ENCODE measurements around the gene CGRRF1.
A peak's percentile ranks its signal among the peaks of the same experiment; 100 is the strongest.

CGRRF1 gene

DNA sequence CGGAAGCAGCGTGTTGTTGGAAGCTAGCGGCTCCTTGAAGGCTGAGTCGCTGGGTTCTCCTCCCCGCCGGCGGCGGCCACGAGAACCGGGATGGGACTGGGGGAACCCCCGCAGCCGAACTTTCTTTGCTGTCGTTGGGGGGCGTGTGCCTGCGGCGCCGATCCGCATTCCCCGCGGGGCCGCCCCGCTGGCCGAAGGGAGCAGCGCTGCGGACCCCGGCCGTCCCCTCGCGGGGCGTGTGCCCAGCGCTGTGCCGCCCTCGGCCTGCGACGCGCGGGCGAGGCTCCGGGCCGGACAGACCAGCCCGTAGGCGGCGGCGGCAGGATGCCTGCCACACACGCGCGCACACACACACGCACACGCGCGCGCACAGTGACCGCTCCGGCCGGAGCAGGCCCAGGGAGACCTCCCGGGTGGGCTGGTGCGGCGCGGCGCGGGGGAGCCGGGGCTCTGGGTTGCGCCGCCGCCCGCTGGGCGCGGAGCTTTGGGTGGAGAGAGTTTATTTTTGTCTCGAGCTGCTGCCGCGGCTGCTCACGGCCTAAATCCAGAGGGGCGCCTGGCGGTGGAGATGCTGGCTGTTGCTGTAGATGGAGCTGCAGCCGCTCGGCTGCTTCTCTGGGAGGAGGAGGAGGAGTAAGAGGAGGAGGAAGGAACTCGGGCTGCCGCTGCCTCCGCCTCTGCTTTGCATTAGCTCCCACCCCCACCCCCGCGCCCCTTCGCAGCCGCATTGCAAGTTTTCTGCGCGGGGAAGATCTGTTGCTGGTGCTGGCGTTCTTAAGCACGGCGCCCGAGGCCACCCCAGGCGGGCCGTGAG is 56.9 kb downstream of the CGRRF1 start, which contains the start of gene SAMD4A (continued):
- TF ChIP-seq, protein P1, sequence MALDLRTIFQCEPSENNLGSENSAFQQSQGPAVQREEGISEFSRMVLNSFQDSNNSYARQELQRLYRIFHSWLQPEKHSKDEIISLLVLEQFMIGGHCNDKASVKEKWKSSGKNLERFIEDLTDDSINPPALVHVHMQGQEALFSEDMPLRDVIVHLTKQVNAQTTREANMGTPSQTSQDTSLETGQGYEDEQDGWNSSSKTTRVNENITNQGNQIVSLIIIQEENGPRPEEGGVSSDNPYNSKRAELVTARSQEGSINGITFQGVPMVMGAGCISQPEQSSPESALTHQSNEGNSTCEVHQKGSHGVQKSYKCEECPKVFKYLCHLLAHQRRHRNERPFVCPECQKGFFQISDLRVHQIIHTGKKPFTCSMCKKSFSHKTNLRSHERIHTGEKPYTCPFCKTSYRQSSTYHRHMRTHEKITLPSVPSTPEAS (tag by site-specific recombination; IDR thresholded peaks at IDR 0.05), result no peak
- TF ChIP-seq SCRT2 (tag by site-specific recombination; IDR thresholded peaks at IDR 0.05) (peak; percentile 85), KLF9 (tag by site-specific recombination; IDR thresholded peaks at IDR 0.05; ENCODE audit: low read depth) (no peak), ZNF560 (tag by site-specific recombination; IDR thresholded peaks at IDR 0.05; ENCODE audit: borderline replicate concordance) (no peak), ZNF707 (tag by site-specific recombination; IDR thresholded peaks at IDR 0.05) (no peak), ZNF837 (tag by site-specific recombination; IDR thresholded peaks at IDR 0.05) (no peak), ZNF76 (tag by site-specific recombination; IDR thresholded peaks at IDR 0.05; ENCODE audit: borderline replicate concordance, low read depth) (no peak), ZNF610 (tag by site-specific recombination; IDR thresholded peaks at IDR 0.05; ENCODE audit: borderline replicate concordance) (0 out of 2 replicates have a peak, but pooled peaks have one; percentile 57), ZNF157 (tag by site-specific recombination; IDR thresholded peaks at IDR 0.05) (no peak), KLF7 (tag by site-specific recombination; IDR thresholded peaks at IDR 0.05; ENCODE audit: borderline replicate concordance) (no peak), ZNF350 (tag by site-specific recombination; IDR thresholded peaks at IDR 0.05) (no peak), ZNF624 (tag by site-specific recombination; IDR thresholded peaks at IDR 0.05) (no peak), ZNF510 (tag by site-specific recombination; IDR thresholded peaks at IDR 0.05; ENCODE audit: insufficient replicate concordance) (no peak), HOXA7 (CRISPR knock-in tag; IDR thresholded peaks at IDR 0.05; ENCODE audit: borderline replicate concordance) (no peak), SP2 (tag by site-specific recombination; IDR thresholded peaks at IDR 0.05) (peak; percentile 12; the same call in 1 of the 2 replicates)
- TF ChIP-seq, protein P2, sequence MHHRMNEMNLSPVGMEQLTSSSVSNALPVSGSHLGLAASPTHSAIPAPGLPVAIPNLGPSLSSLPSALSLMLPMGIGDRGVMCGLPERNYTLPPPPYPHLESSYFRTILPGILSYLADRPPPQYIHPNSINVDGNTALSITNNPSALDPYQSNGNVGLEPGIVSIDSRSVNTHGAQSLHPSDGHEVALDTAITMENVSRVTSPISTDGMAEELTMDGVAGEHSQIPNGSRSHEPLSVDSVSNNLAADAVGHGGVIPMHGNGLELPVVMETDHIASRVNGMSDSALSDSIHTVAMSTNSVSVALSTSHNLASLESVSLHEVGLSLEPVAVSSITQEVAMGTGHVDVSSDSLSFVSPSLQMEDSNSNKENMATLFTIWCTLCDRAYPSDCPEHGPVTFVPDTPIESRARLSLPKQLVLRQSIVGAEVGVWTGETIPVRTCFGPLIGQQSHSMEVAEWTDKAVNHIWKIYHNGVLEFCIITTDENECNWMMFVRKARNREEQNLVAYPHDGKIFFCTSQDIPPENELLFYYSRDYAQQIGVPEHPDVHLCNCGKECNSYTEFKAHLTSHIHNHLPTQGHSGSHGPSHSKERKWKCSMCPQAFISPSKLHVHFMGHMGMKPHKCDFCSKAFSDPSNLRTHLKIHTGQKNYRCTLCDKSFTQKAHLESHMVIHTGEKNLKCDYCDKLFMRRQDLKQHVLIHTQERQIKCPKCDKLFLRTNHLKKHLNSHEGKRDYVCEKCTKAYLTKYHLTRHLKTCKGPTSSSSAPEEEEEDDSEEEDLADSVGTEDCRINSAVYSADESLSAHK (tag by site-specific recombination; IDR thresholded peaks at IDR 0.05), result no peak
- TF ChIP-seq, protein P3, sequence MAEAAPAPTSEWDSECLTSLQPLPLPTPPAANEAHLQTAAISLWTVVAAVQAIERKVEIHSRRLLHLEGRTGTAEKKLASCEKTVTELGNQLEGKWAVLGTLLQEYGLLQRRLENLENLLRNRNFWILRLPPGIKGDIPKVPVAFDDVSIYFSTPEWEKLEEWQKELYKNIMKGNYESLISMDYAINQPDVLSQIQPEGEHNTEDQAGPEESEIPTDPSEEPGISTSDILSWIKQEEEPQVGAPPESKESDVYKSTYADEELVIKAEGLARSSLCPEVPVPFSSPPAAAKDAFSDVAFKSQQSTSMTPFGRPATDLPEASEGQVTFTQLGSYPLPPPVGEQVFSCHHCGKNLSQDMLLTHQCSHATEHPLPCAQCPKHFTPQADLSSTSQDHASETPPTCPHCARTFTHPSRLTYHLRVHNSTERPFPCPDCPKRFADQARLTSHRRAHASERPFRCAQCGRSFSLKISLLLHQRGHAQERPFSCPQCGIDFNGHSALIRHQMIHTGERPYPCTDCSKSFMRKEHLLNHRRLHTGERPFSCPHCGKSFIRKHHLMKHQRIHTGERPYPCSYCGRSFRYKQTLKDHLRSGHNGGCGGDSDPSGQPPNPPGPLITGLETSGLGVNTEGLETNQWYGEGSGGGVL (tag by site-specific recombination; IDR thresholded peaks at IDR 0.05), result peak; percentile 62
- TF ChIP-seq, protein P4, sequence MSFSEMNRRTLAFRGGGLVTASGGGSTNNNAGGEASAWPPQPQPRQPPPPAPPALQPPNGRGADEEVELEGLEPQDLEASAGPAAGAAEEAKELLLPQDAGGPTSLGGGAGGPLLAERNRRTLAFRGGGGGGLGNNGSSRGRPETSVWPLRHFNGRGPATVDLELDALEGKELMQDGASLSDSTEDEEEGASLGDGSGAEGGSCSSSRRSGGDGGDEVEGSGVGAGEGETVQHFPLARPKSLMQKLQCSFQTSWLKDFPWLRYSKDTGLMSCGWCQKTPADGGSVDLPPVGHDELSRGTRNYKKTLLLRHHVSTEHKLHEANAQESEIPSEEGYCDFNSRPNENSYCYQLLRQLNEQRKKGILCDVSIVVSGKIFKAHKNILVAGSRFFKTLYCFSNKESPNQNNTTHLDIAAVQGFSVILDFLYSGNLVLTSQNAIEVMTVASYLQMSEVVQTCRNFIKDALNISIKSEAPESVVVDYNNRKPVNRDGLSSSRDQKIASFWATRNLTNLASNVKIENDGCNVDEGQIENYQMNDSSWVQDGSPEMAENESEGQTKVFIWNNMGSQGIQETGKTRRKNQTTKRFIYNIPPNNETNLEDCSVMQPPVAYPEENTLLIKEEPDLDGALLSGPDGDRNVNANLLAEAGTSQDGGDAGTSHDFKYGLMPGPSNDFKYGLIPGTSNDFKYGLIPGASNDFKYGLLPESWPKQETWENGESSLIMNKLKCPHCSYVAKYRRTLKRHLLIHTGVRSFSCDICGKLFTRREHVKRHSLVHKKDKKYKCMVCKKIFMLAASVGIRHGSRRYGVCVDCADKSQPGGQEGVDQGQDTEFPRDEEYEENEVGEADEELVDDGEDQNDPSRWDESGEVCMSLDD (tag by site-specific recombination; IDR thresholded peaks at IDR 0.05), result 0 out of 2 replicates have a peak, but pooled peaks have one; percentile 37
- TF ChIP-seq, protein P5, sequence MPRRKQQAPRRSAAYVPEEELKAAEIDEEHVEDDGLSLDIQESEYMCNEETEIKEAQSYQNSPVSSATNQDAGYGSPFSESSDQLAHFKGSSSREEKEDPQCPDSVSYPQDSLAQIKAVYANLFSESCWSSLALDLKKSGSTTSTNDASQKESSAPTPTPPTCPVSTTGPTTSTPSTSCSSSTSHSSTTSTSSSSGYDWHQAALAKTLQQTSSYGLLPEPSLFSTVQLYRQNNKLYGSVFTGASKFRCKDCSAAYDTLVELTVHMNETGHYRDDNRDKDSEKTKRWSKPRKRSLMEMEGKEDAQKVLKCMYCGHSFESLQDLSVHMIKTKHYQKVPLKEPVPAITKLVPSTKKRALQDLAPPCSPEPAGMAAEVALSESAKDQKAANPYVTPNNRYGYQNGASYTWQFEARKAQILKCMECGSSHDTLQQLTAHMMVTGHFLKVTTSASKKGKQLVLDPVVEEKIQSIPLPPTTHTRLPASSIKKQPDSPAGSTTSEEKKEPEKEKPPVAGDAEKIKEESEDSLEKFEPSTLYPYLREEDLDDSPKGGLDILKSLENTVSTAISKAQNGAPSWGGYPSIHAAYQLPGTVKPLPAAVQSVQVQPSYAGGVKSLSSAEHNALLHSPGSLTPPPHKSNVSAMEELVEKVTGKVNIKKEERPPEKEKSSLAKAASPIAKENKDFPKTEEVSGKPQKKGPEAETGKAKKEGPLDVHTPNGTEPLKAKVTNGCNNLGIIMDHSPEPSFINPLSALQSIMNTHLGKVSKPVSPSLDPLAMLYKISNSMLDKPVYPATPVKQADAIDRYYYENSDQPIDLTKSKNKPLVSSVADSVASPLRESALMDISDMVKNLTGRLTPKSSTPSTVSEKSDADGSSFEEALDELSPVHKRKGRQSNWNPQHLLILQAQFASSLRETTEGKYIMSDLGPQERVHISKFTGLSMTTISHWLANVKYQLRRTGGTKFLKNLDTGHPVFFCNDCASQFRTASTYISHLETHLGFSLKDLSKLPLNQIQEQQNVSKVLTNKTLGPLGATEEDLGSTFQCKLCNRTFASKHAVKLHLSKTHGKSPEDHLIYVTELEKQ (tag by site-specific recombination; IDR thresholded peaks at IDR 0.05; ENCODE audit: borderline replicate concordance), result no peak
- TF ChIP-seq, protein P6, sequence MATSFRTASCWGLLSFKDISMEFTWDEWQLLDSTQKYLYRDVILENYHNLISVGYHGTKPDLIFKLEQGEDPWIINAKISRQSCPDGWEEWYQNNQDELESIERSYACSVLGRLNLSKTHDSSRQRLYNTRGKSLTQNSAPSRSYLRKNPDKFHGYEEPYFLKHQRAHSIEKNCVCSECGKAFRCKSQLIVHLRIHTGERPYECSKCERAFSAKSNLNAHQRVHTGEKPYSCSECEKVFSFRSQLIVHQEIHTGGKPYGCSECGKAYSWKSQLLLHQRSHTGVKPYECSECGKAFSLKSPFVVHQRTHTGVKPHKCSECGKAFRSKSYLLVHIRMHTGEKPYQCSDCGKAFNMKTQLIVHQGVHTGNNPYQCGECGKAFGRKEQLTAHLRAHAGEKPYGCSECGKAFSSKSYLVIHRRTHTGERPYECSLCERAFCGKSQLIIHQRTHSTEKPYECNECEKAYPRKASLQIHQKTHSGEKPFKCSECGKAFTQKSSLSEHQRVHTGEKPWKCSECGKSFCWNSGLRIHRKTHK (tag by site-specific recombination; IDR thresholded peaks at IDR 0.05), result no peak
- TF ChIP-seq, protein P7, sequence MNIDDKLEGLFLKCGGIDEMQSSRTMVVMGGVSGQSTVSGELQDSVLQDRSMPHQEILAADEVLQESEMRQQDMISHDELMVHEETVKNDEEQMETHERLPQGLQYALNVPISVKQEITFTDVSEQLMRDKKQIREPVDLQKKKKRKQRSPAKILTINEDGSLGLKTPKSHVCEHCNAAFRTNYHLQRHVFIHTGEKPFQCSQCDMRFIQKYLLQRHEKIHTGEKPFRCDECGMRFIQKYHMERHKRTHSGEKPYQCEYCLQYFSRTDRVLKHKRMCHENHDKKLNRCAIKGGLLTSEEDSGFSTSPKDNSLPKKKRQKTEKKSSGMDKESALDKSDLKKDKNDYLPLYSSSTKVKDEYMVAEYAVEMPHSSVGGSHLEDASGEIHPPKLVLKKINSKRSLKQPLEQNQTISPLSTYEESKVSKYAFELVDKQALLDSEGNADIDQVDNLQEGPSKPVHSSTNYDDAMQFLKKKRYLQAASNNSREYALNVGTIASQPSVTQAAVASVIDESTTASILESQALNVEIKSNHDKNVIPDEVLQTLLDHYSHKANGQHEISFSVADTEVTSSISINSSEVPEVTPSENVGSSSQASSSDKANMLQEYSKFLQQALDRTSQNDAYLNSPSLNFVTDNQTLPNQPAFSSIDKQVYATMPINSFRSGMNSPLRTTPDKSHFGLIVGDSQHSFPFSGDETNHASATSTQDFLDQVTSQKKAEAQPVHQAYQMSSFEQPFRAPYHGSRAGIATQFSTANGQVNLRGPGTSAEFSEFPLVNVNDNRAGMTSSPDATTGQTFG (tag by site-specific recombination; IDR thresholded peaks at IDR 0.05; ENCODE audit: borderline replicate concordance), result no peak
